CD4-positive, alpha-beta T cell treated with Interleukin-6 at 100 ng/mL for 8 hours (primary cell): ENCODE measurements around the gene ZBTB7C.

Experiments
- DNase-seq: peaks from one replicate; pipeline ENCODE4 v3.0.0-alpha.2; 2020; ENCODE audit warnings: mixed read lengths, low spot score

The ZBTB7C gene

GRCh38 chr18:47993409-47993808, 415.8 kb downstream of the ZBTB7C start:
- DNase-seq, result no peak

GRCh38 chr18:47992976-47993375, 416.2 kb downstream of the ZBTB7C start:
- DNase-seq, result no peak

GRCh38 chr18:47992266-47992665, 416.9 kb downstream of the ZBTB7C start:
- no peak for DNase-seq

GRCh38 chr18:47990981-47991380, 418.2 kb downstream of the ZBTB7C start:
- DNase-seq, result no peak

- no peak for DNase-seq
These were observed 421.8 kb downstream of the ZBTB7C start for GRCh38 chr18:47987388-47987699.

- DNase-seq, result no peak
These were observed 422.4 kb downstream of the ZBTB7C start for GRCh38 chr18:47986620-47987387.

- DNase-seq, result no peak
These were observed 423.3 kb downstream of the ZBTB7C start for GRCh38 chr18:47985866-47986265.

- no peak for DNase-seq
These were observed 424.2 kb downstream of the ZBTB7C start for GRCh38 chr18:47984991-47985390.

GRCh38 chr18:47983946-47984345, 425.2 kb downstream of the ZBTB7C start:
- DNase-seq, result no peak

- DNase-seq, result no peak
These were observed 426.1 kb downstream of the ZBTB7C start for GRCh38 chr18:47983055-47983454.

GRCh38 chr18:47981830-47982229, 427.4 kb downstream of the ZBTB7C start:
- no peak for DNase-seq

- DNase-seq, result no peak
These were observed 427.9 kb downstream of the ZBTB7C start for GRCh38 chr18:47981320-47981719.

GRCh38 chr18:47979611-47980200, 429.5 kb downstream of the ZBTB7C start:
- no peak for DNase-seq

GRCh38 chr18:47978603-47979002, 430.6 kb downstream of the ZBTB7C start:
- DNase-seq, result no peak

GRCh38 chr18:47978141-47978540, 431.0 kb downstream of the ZBTB7C start:
- no peak for DNase-seq
